GM18526 (cell line): ENCODE measurements around the gene XRCC6.

Experiments
- POLR2A ChIP-seq: IDR thresholded peaks from 3 replicates; pipeline ENCODE4 v1.6.1; 2011; ENCODE audit not compliant: insufficient read length; ENCODE audit errors: extremely low read depth

Gene XRCC6

DNA sequence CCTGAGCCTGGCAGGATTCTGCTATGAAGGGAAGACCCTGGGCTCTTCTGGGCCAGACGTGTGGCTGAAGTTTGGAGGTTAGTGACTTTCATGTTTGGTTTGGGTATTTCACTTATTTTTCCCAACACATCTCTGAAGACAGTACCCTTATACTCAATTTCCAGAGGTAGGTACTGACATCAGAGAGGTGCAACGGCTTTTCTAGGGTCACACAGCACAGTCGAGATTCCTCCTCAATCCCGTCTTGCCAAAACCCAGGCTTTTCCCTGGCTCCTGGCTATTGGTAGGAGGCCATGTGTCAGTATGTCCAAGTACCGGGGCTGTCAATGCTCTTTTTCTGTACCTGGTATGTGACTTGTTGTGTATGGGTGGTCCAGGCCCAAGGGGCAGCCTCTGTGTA lies 25.4 kb upstream of the XRCC6 start:
- no peak for TF ChIP-seq POLR2A

DNA sequence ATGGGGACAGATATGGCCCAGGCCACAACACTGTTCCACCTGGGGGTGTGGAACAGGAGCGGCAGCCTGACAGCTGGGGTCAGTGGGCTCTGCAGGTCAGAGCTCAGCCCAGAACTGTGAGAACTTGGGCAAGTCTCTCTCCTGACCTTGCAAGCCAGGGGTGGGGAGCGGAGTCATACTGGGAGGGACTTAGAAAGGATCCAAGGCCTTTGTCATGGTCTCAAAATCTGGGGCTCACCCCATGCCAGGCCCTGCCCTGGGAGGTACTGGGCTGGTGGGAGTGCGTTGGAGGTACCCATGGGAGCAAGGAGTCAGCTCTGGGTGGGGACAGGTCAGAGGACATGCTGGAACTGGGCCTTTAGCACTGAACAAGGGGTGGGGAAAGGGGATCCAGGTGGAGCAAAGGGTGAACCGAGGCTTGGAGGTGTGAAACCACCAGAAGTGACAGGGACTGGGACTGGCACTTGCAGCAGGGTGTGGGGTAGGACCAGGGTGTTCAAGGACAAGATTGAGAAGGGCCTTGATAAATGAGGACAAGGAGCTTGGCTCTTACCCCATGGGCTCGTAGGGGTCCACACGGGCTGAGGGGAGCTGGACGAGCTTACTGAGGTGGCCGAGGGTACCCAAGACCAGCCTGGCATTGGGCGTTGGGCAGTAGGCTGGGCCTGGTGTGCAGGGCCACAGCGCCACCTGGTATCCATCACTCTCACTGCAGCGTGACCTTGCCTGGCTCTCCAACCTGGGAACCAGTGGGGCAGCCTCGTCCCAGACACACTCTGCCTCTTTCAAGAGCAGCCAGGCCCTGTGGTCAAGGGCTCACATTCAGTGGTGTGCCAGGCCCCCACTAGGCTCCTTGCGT lies 24.1 kb upstream of the XRCC6 start:
- no peak for TF ChIP-seq POLR2A

DNA sequence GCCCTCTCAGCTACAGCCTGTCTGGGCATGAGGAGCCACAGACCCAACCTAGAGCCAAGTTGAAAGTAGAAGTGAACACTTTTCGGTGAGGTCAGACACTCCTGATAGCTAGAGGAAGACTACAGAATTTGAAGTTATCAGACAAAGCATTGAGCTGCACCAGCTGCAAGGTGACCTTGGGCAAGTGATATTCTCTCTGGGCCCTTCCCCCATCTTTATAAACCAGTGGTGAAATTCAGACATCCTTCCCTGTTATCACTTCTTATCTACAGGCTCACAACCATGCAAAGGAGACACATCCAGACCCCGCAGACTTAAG lies 23.5 kb upstream of the XRCC6 start:
- no peak for TF ChIP-seq POLR2A

- TF ChIP-seq POLR2A: no peak
These were observed 23.0 kb upstream of the XRCC6 start for GRCh38 chr22:41598081-41598480.

DNA sequence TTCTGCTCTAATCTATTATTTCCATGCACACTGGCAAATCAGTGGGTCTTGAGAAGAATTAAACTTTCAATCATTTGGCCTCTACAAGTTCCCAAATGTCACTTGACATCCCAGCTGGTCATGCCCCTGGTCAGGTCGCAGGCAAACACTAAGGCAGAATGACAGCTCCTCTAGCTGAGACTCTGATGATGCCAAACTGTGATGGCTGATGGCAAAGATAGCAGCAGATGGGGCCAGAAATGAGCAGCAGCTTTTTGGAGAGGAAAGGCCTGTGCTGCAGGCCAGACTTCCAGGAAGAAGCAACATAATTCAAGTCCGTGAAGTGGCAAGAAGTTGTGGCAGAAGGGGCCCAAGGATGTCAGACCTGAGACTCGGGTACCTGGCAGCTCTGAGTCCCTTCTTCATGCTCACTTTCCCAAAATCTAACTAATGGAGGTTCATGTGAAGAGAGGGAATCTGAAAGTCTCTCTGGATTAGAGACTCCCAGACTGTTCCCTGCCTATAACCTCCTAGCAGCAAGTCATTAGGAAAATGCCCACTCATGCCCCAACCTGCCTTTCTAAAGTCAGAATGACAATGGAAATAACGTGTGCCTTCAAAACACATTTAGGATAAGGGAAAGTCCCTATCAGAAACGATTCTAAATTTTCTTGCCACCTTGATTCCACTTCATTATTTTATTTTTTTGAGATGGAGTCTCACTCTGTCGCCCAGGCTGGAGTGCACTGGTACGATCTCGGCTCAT lies 22.0 kb upstream of the XRCC6 start:
- no peak for TF ChIP-seq POLR2A

DNA sequence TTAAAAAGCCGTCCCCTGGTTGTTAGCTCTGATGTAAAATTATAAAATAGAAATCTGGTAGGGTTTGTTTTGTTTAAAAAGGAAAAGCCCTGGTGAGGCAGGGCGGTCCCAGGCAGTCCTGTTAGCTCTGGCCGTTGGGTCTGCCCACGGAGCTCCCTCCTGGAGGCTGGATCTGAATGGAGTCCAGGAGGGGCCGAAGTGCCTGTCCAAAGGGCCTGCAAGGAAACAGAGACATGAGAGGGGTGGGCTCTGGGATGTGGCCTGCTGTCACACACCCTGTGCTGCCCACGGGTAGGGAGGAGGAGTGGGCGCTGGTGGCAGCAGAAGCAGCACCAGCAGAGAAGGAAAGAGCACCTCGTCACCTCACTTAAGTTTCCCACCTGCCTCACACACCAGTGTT lies 20.1 kb upstream of the XRCC6 start:
- TF ChIP-seq POLR2A: no peak

- no peak for TF ChIP-seq POLR2A
These were observed 17.2 kb upstream of the XRCC6 start for GRCh38 chr22:41603873-41604332.

GRCh38 chr22:41608386-41608785 lies 12.7 kb upstream of the XRCC6 start:
- TF ChIP-seq POLR2A: no peak

DNA sequence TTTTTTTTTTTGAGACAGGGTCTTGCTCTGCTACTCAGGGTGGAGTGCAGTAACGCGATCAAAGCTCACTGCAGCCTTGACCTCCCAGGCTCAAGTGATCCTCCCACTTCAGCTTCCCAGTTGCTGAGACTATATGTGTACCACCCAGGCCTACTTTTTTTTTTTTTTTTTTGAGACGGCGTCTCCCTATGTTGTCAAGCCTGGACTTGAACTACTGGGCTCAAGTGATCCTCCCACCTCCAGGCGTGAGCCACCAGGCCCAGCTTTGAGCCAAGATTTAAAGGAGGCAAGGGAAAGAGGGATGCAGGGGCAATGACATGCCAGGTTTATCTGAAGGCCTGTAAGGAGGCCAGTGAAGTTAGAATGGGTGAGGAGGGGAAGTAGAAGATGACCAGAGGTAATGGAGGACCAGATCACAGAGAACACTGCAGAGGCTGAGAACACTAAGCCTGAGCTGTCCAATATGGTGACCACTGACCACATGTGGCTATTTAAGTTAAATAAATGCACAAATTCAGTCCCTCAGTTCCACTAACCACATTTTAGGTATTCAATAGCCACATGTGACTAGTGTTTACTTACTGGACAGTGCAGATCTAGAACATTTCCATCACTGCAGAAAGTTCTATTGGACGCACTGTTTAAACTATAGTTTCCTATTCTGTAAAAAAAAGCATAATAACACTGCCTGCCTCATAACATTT lies 8.3 kb upstream of the XRCC6 start:
- no peak for TF ChIP-seq POLR2A

DNA sequence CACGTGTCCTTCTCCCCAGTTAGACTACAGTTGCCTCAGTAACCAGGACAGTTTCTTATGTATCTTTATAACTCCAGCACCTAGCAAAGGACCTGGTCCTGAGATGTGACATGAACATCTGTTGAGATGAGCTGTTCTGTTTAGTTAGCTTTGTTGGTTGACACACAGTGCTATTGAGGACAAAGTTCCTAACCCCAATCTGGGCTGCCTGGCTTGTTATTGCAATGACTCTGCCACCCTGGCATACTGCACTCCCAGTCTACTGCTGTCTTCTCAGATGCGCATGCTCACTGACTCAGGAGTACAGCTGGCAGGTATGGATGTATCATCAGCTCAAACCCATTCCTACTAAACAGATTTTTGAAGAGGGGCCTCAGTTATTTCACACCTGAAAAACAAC lies 7.6 kb upstream of the XRCC6 start:
- TF ChIP-seq POLR2A: no peak

- peak; percentile 18 for TF ChIP-seq POLR2A
These were observed 1.0 kb upstream of the XRCC6 start for GRCh38 chr22:41619979-41620588.

DNA sequence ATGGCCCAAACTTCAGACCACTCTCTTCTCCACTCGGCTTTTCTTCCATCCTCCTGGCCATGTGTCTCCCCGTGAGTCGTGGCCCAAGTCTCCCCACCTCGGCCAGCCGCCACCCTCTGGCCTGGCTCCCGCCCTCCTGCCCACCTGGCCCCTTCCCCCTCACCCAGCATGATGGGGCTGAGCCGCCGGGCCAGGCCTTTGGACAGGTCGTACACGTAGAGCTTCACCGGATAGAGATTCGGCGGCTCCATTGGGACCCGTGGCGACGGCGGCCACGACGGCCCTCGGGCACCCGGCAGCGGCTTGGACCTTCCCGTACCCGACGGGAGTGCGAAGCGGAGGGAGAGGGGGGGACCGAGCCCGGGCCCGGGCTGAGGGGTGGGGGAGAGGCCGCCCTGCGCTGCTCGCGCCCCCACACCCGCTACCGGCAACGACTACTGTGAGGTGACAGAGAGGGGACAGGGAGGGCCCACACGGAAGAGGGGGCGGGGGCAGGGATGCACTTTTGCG lies 451 bp upstream of the XRCC6 start, which contains the start of gene DESI1:
TSS of gene DESI1 (minus strand) at position 455 of the 510 bp plus-strand sequence. CDS start at position 251, 204 bp downstream.
- TF ChIP-seq POLR2A: peak; percentile 94

GRCh38 chr22:41621911-41622179 lies 750 bp downstream of the XRCC6 start:
- TF ChIP-seq POLR2A: no peak

DNA sequence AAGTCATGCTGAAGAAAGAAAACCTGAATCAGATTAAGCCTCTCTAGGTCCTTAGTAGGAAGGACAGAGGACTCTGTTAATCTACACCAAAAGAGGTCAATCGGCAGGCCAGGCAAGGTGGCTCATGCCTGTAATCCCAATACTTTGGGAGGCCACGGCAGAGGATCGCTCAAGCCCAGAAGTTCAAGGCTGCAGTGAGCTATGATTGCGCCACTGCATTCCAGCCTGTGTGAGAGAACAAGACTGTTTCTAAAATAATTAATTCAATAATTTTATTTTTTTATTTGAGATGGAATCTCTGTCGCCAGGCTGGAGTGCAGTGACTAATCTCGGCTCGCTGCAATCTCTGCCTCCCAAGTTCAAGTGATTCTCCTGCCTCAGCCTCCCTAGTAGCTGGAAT lies 4.5 kb downstream of the XRCC6 start:
- TF ChIP-seq POLR2A: no peak

GRCh38 chr22:41636467-41636866 lies 15.4 kb downstream of the XRCC6 start:
- TF ChIP-seq POLR2A: no peak

DNA sequence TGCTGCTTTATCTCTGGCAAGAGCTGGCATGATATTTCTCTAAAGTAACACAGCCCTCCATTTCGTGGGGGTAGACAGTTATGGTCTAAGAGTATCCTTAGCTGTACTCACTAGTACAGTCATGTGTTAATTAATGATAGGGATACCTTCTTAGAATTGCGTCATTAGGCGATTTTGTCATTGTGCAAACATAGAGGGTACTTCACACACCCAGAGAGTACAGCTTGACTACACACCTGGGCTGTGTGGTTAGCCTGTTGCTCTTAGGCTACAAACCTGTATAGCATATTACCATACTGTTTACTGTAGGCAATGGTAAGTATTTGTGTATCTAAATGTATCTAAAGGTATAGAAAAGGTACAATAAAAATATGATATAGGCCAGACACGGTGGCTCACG lies 17.0 kb downstream of the XRCC6 start:
- TF ChIP-seq POLR2A: no peak

GRCh38 chr22:41638748-41639147 lies 17.7 kb downstream of the XRCC6 start:
- no peak for TF ChIP-seq POLR2A
